GM19463 (cell line): Measurements from ENCODE around the gene MASP2.
"Not testable (repeated sequence)": the region's sequence is repeated elsewhere in the genome, so short reads cannot be mapped to it uniquely, and the experiment has no call there.

Experiments
- ATAC-seq: cut with Tn5 transposase; IDR thresholded peaks from one replicate; pipeline ENCODE4 v1.9.1; 2021; ENCODE audit warnings: mild to moderate bottlenecking, moderate library complexity; ENCODE audit not compliant: unreplicated experiment

The MASP2 gene

GRCh38 chr1:11058595-11059154 is 11.6 kb upstream of the MASP2 start:
- no peak for ATAC-seq

- ATAC-seq = no peak
These were observed 11.0 kb upstream of the MASP2 start for GRCh38 chr1:11058026-11058425.

GRCh38 chr1:11057477-11057876 is 10.4 kb upstream of the MASP2 start:
- no peak for ATAC-seq

- ATAC-seq = no peak
These were observed 9.5 kb upstream of the MASP2 start for GRCh38 chr1:11056504-11056903.

GRCh38 chr1:11055676-11056075 is 8.6 kb upstream of the MASP2 start:
- no peak for ATAC-seq

- no peak for ATAC-seq
These were observed 7.6 kb upstream of the MASP2 start for GRCh38 chr1:11054666-11055065.

GRCh38 chr1:11054181-11054580 is 7.1 kb upstream of the MASP2 start:
- no peak for ATAC-seq

GRCh38 chr1:11053758-11054137 is 6.7 kb upstream of the MASP2 start:
- ATAC-seq = no peak

- ATAC-seq = no peak
These were observed 6.1 kb upstream of the MASP2 start for GRCh38 chr1:11052839-11053757.

GRCh38 chr1:11051781-11052511 is 4.9 kb upstream of the MASP2 start:
- ATAC-seq = no peak

GRCh38 chr1:11051121-11051520 is 4.1 kb upstream of the MASP2 start:
- not testable (repeated sequence) for ATAC-seq

GRCh38 chr1:11046270-11046566 is 821 bp downstream of the MASP2 start:
- no peak for ATAC-seq

GRCh38 chr1:11045428-11046269 is 1.4 kb downstream of the MASP2 start:
- ATAC-seq = no peak

GRCh38 chr1:11044849-11045427 is 2.1 kb downstream of the MASP2 start:
- ATAC-seq = no peak

- no peak for ATAC-seq
These were observed 2.8 kb downstream of the MASP2 start for GRCh38 chr1:11044086-11044848.

- no peak for ATAC-seq
These were observed 3.8 kb downstream of the MASP2 start for GRCh38 chr1:11042995-11043874.

- no peak for ATAC-seq
These were observed 5.0 kb downstream of the MASP2 start for GRCh38 chr1:11042065-11042464.

- ATAC-seq = no peak
These were observed 6.0 kb downstream of the MASP2 start for GRCh38 chr1:11041048-11041447.

- not testable (repeated sequence) for ATAC-seq
These were observed 7.0 kb downstream of the MASP2 start for GRCh38 chr1:11040105-11040429.
